Effector memory CD4-positive, alpha-beta T cell (primary cell): ENCODE data around the gene PTPRM.

Source experiments
- DNase-seq, 3 donors: peaks; one replicate each; pipeline ENCODE4 v3.0.0-alpha.2; 2020
- H3K27ac ChIP-seq: 2 replicates; pipeline ENCODE4 v1.7.0; 2013; ENCODE audit warnings: mild to moderate bottlenecking, low read length, moderate library complexity; ENCODE audit not compliant: insufficient read depth, poor library complexity, severe bottlenecking
- H3K27me3 ChIP-seq: replicated peaks from 2 replicates; pipeline ENCODE4 v1.7.0; 2013; ENCODE audit warnings: mild to moderate bottlenecking, low read length; ENCODE audit not compliant: insufficient read depth, control insufficient read depth, poor library complexity, severe bottlenecking
- H3K36me3 ChIP-seq: 2 replicates; pipeline ENCODE4 v1.7.0; 2013; ENCODE audit warnings: mild to moderate bottlenecking, low read length, moderate library complexity; ENCODE audit not compliant: control insufficient read depth, insufficient read depth
- H3K4me1 ChIP-seq: 2 replicates; pipeline ENCODE4 v1.7.0; 2013; ENCODE audit warnings: low read length, mild to moderate bottlenecking; ENCODE audit not compliant: control insufficient read depth, insufficient read depth, poor library complexity, severe bottlenecking
- H3K4me3 ChIP-seq: 2 replicates; pipeline ENCODE4 v1.7.0; 2013; ENCODE audit warnings: low read length, low read depth, mild to moderate bottlenecking; ENCODE audit not compliant: insufficient read depth, poor library complexity, severe bottlenecking
- H3K9me3 ChIP-seq: 2 replicates; pipeline ENCODE4 v1.7.0; 2013; ENCODE audit warnings: mild to moderate bottlenecking, low read length, moderate library complexity; ENCODE audit not compliant: control insufficient read depth

The PTPRM gene

GRCh38 chr18:7803956-7804469 lies 236.9 kb downstream of the PTPRM start:
- no peak overlapping the region for H3K27ac ChIP-seq
- no peaks in the 10 kb centered on the region for H3K27me3 ChIP-seq
- H3K9me3 ChIP-seq: no peaks in the 10 kb centered on the region
- H3K4me3 ChIP-seq: no peak overlapping the region
- H3K36me3 ChIP-seq: no peaks in the 10 kb centered on the region
- H3K4me1 ChIP-seq: no peaks in the 10 kb centered on the region
- no peak for DNase-seq

GRCh38 chr18:7805096-7805495 lies 238.0 kb downstream of the PTPRM start:
- no peak overlapping the region for H3K4me3 ChIP-seq
- no peaks in the 10 kb centered on the region for H3K36me3 ChIP-seq
- H3K9me3 ChIP-seq: no peaks in the 10 kb centered on the region
- DNase-seq: no peak
- H3K27me3 ChIP-seq: no peaks in the 10 kb centered on the region
- H3K4me1 ChIP-seq: no peaks in the 10 kb centered on the region
- no peak overlapping the region for H3K27ac ChIP-seq

DNA sequence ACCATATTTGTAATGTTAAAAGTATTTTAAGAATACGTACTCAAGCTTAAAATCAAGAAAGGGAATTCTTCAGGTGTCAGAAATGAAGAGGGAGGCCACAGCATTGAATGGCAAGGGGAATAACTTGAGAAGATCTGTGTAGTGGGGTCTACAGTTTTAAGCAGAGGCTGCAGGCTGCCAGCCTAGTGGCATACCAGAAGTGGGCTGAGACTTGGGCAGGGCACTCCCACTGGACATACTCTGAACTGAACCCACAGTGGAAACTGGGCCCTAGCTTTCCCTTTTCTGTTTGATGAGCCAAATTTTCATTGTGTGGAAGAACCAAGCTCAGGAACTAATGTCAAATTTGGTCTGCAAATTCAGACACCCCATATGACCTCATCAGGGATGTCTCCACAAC lies 238.8 kb downstream of the PTPRM start:
- no peak for DNase-seq
- Histone ChIP-seq H3K27me3 (no peaks in the 10 kb centered on the region), H3K27ac (no peak overlapping the region)

DNA sequence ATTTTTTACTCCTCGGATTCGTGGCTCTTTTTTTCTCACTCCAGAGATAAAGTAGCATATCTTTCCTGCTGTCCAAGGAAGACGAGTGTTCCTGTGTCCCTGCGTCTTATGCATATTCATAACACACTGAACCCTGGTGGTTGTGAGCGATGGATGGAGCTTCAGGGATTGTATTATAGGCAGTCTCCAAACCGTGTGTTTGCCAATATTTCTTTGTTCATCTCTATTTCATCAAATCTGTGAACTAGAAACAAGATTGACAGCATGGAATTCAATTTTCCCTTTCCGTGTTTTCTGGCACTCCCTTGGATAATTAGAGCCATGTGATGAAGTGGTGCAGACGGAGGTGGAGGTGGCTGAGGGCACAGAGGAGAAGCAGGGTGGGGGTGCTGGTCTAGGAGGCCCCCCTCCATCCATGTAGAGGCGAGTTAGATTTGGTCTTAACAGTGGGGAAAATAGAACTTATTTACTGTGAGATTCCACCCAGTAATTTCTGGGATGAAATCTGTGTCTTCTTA lies 240.9 kb downstream of the PTPRM start:
- DNase-seq: no peak
- no peaks in the 10 kb centered on the region for H3K36me3 ChIP-seq
- no peaks in the 10 kb centered on the region for H3K27me3 ChIP-seq
- H3K4me3 ChIP-seq: no peak overlapping the region
- H3K9me3 ChIP-seq: no peaks in the 10 kb centered on the region
- no peak overlapping the region for H3K27ac ChIP-seq
- H3K4me1 ChIP-seq: no peaks in the 10 kb centered on the region

More for the DNA sequence above, 238.8 kb downstream of the PTPRM start:
- Histone ChIP-seq H3K9me3 (no peaks in the 10 kb centered on the region), H3K4me1 (no peaks in the 10 kb centered on the region), H3K4me3 (no peak overlapping the region), H3K36me3 (no peaks in the 10 kb centered on the region)

- no peaks in the 10 kb centered on the region for H3K27me3 ChIP-seq
- H3K4me3 ChIP-seq: no peak overlapping the region
- DNase-seq: no peak
- no peaks in the 10 kb centered on the region for H3K4me1 ChIP-seq
- H3K9me3 ChIP-seq: no peaks in the 10 kb centered on the region
- no peak overlapping the region for H3K27ac ChIP-seq
- no peaks in the 10 kb centered on the region for H3K36me3 ChIP-seq
Observed at GRCh38 chr18:7808992-7809391, 241.9 kb downstream of the PTPRM start.

DNA sequence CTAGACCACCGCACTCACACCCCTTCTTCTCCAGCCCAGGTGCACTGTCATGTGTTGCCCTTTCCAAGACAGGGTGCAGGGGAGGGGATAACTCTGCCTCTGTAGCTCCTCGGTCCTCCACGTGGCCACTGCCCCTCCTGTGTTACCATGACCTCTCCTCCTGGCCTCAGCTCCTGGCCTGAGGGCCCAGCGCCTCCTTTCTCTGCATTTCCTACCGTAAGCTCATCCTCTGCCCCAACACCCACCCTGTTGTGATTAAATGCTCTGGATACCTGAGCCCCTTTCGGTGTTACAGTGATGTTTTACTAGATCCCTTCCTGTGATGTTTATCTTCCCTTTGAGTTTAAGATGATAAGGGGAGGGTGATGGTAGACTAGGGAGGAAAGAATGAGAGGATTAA lies 242.3 kb downstream of the PTPRM start:
- Histone ChIP-seq H3K27me3 (no peaks in the 10 kb centered on the region), H3K4me1 (no peaks in the 10 kb centered on the region), H3K4me3 (no peak overlapping the region), H3K9me3 (no peaks in the 10 kb centered on the region), H3K27ac (no peak overlapping the region), H3K36me3 (no peaks in the 10 kb centered on the region)
- no peak for DNase-seq

- Histone ChIP-seq H3K4me3 (no peak overlapping the region), H3K27me3 (no peaks in the 10 kb centered on the region), H3K4me1 (no peaks in the 10 kb centered on the region), H3K36me3 (no peaks in the 10 kb centered on the region), H3K9me3 (peaks cover 3% of the 10 kb centered on the region), H3K27ac (no peak overlapping the region)
- DNase-seq: no peak
Observed at GRCh38 chr18:7809978-7810377, 242.9 kb downstream of the PTPRM start.

DNA sequence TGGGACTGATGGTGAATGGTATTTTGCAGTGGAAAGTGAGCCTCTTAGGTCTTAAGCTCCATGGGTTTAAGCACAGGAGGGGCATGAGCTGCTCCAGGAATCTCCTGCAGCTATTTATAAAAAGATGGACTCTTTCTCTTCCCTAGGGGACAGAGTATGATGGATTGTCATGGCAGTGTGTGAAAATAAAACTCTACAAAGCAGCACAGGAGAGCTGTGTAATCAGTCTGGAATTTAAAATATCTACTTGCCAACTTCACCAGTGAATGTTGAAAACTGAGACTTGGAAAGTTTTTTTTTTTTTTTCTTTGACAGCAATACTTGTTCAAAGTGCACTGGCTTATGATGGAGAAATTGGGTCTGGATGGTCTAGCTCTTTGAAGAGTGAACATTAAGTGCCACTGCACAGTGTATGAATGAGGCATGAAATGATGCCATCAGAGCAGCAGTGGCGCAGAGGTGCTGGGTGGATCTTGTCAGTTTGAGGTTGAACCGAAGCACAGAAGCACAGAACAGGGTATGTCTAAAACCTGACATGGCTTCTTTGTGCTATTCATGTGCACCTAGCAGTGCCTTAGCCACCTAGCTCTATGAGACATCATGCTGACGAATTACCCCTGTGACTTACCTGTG lies 245.4 kb downstream of the PTPRM start:
- Histone ChIP-seq H3K9me3 (peaks cover 8% of the 10 kb centered on the region), H3K4me3 (no peak overlapping the region), H3K36me3 (no peaks in the 10 kb centered on the region), H3K27me3 (no peaks in the 10 kb centered on the region), H3K27ac (no peak overlapping the region), H3K4me1 (no peaks in the 10 kb centered on the region)
- no peak for DNase-seq

DNA sequence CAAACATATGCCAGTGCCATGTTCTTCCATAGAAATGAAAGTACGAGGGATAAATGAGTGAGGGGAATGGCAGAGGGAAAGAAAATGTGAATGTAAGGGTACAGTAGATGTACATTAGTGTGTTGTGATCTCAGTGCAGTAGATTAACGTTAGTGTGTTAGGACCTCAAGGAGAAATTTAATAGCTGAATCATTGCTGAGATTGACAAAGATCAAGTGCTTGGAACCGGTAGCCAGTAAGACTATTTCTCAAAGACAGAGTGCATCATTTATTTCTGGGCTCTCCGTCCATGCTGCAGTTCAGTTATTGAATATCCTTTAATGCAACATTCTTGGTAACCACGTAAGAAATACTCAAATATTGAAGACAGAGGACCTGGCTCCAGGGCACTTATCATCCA lies 246.0 kb downstream of the PTPRM start:
- no peaks in the 10 kb centered on the region for H3K27me3 ChIP-seq
- no peaks in the 10 kb centered on the region for H3K4me1 ChIP-seq
- no peak for DNase-seq
- no peak overlapping the region for H3K4me3 ChIP-seq
- H3K9me3 ChIP-seq: peaks cover 8% of the 10 kb centered on the region
- H3K36me3 ChIP-seq: no peaks in the 10 kb centered on the region
- H3K27ac ChIP-seq: no peak overlapping the region

GRCh38 chr18:7814754-7815315 lies 247.7 kb downstream of the PTPRM start:
- Histone ChIP-seq H3K4me3 (no peak overlapping the region), H3K36me3 (no peaks in the 10 kb centered on the region), H3K27ac (no peak overlapping the region), H3K4me1 (no peaks in the 10 kb centered on the region), H3K27me3 (no peaks in the 10 kb centered on the region), H3K9me3 (peaks cover 8% of the 10 kb centered on the region)
- no peak for DNase-seq
